Measurements from ENCODE around the gene FGF22. TPM values are rescaled to one million over a fixed set of nuclear protein-coding genes. Genes with fewer than 3 reads are reported as not detected.

Gene FGF22
- polyA plus RNA-seq, 3 donors = not detected

- Histone ChIP-seq H3K79me2 (ENCODE audit: insufficient read depth, low read length) (peaks cover 4% of the 10 kb centered on the region), H3K4me2 (replicated peaks; ENCODE audit: extremely low read depth, low read length, poor library complexity, severe bottlenecking) (peak within 1 kb of the TSS; percentile 100), H3K27ac (ENCODE audit: low read depth in 1 of 2, low read length in 2 of 2) (peak within 1 kb of the TSS in 1 of 2 donors; percentile 69), H3K36me3 (replicated peaks in 1 of 2; ENCODE audit: control insufficient read depth in 1 of 2, insufficient read depth in 2 of 2, low read length in 2 of 2) (peaks cover 7 to 29% of the 10 kb centered on the region in 2 donors), H2AFZ (ENCODE audit: insufficient read depth, low read depth, low read length, poor library complexity, severe bottlenecking) (peak within 1 kb of the TSS; percentile 98), H3K4me3 (replicated peaks in 1 of 3; ENCODE audit: low read depth in 2 of 3, low read length in 3 of 3) (peak within 1 kb of the TSS; percentile 72 to 99 (median 81)), H3K4me1 (ENCODE audit: control insufficient read depth in 1 of 2, insufficient read depth in 2 of 2, low read length in 2 of 2) (peaks cover 18 to 26% of the 10 kb centered on the region in 2 donors), H3K9me3 (replicated peaks in 1 of 2; ENCODE audit: control insufficient read depth in 1 of 2, insufficient read depth in 1 of 2, low read length in 2 of 2) (no peaks in the 10 kb centered on the region), H3K27me3 (ENCODE audit: control insufficient read depth in 2 of 2, insufficient read depth in 2 of 2, low read length in 2 of 2) (peaks cover 0 to 2% of the 10 kb centered on the region in 2 donors), H3K9ac (ENCODE audit: insufficient read depth, low read length, poor library complexity, severe bottlenecking) (peak within 1 kb of the TSS; percentile 74), H4K20me1 (ENCODE audit: insufficient read depth, low read length) (peaks cover 3% of the 10 kb centered on the region)
- Mint-ChIP-seq H3K9me3 (peaks cover 0 to 3% (median 0%) of the 10 kb centered on the region in 7 donors), H3K27ac (peak within 1 kb of the TSS; percentile 75 to 90 (median 85)), H3K4me3 (peak within 1 kb of the TSS; percentile 94 to 98), H3K27me3 (ENCODE audit: low read depth in 3 of 3) (peaks cover 13 to 17% (median 14%) of the 10 kb centered on the region in 3 donors), H3K36me3 (peaks cover 20 to 38% of the 10 kb centered on the region in 2 donors), H3K4me1 (peaks cover 24% of the 10 kb centered on the region)
- peak; percentile 98 to 99 (median 98) for DNase-seq
- intact Hi-C loops (cut with micrococcal nuclease) = loop anchor here (2.0 to 10.0 kb wide), 3 partner anchors 30 to 128 kb away; partner anchors contain the start of genes CDC34 (in 1 of the 2), RNF126 (in 1 of the 2) and TPGS1 (in 1 of the 2)
- WGBS (ENCODE audit: insufficient coverage) = under 1% methylated on average over 67 of the region's 67 CpGs
- TF ChIP-seq CTCF (IDR thresholded peaks at IDR 0.05) = no peak
Observed at GRCh38 chr19:633068-633785, 6.5 kb upstream of the FGF22 start, which contains the start of gene POLRMT. POLRMT (minus strand) TSS chr19:633537; CDS start chr19:633512, 25 bp downstream.

- WGBS (ENCODE audit: insufficient coverage) = 43% methylated on average over 21 of the region's 32 CpGs
- peaks cover 20 to 31% of the 10 kb centered on the region in 2 donors for H3K4me1 ChIP-seq (ENCODE audit: control insufficient read depth in 1 of 2, insufficient read depth in 2 of 2, low read length in 2 of 2)
- H3K9me3 Mint-ChIP-seq = peaks cover 0 to 3% (median 0%) of the 10 kb centered on the region in 7 donors
Observed at GRCh38 chr19:633786-634639, 5.7 kb upstream of the FGF22 start.

More at GRCh38 chr19:633786-634639, 5.7 kb upstream of the FGF22 start:
- no peak for TF ChIP-seq CTCF (IDR thresholded peaks at IDR 0.05)
- DNase-seq = peak in 1 of 3 donors; percentile 26
- H3K36me3 Mint-ChIP-seq = peaks cover 14 to 30% of the 10 kb centered on the region in 2 donors
- Histone ChIP-seq H3K4me3 (replicated peaks in 1 of 3; ENCODE audit: low read depth in 2 of 3, low read length in 3 of 3) (peak overlapping the region; percentile 36 to 99 (median 72)), H3K27me3 (ENCODE audit: control insufficient read depth in 2 of 2, insufficient read depth in 2 of 2, low read length in 2 of 2) (peaks cover 0 to 10% of the 10 kb centered on the region in 2 donors), H4K20me1 (ENCODE audit: insufficient read depth, low read length) (no peaks in the 10 kb centered on the region), H3K9ac (ENCODE audit: insufficient read depth, low read length, poor library complexity, severe bottlenecking) (peak overlapping the region; percentile 74), H3K9me3 (replicated peaks in 1 of 2; ENCODE audit: control insufficient read depth in 1 of 2, insufficient read depth in 1 of 2, low read length in 2 of 2) (no peaks in the 10 kb centered on the region), H3K79me2 (ENCODE audit: insufficient read depth, low read length) (peaks cover 4% of the 10 kb centered on the region), H3K27ac (ENCODE audit: low read depth in 1 of 2, low read length in 2 of 2) (peak overlapping the region in 1 of 2 donors; percentile 69), H2AFZ (ENCODE audit: insufficient read depth, low read depth, low read length, poor library complexity, severe bottlenecking) (peak overlapping the region; percentile 98), H3K36me3 (replicated peaks in 1 of 2; ENCODE audit: control insufficient read depth in 1 of 2, insufficient read depth in 2 of 2, low read length in 2 of 2) (peaks cover 4 to 21% of the 10 kb centered on the region in 2 donors), H3K4me2 (replicated peaks; ENCODE audit: extremely low read depth, low read length, poor library complexity, severe bottlenecking) (peak overlapping the region; percentile 100)
- peak overlapping the region; percentile 75 to 90 (median 85) for H3K27ac Mint-ChIP-seq
- H3K4me3 Mint-ChIP-seq = peak overlapping the region; percentile 94 to 97
- peaks cover 25% of the 10 kb centered on the region for H3K4me1 Mint-ChIP-seq
- peaks cover 14 to 25% (median 21%) of the 10 kb centered on the region in 3 donors for H3K27me3 Mint-ChIP-seq (ENCODE audit: low read depth in 3 of 3)
- intact Hi-C loops (cut with micrococcal nuclease) = loop anchor here (2.0 to 10.0 kb wide), 3 partner anchors 29 to 129 kb away; partner anchors contain the start of genes CDC34 (in 1 of the 2), RNF126 (in 1 of the 2) and TPGS1 (in 1 of the 2)

All from CD14-positive monocyte (primary cell).